Neuronal stem cell (in vitro differentiated cells): ENCODE results near the gene ZMIZ2.
"Not testable (repeated sequence)": the region's sequence is repeated elsewhere in the genome, so short reads cannot be mapped to it uniquely, and the experiment has no call there.

Experiments
- DNase-seq: peaks from one replicate; pipeline ENCODE4 v3.0.0-alpha.2; 2013; ENCODE audit warnings: low spot score
- H2AFZ ChIP-seq: one replicate; pipeline ENCODE4 v1.6.1; 2013; ENCODE audit warnings: mild to moderate bottlenecking, low read length, inconsistent platforms
- H2AK5ac ChIP-seq: 2 replicates; pipeline ENCODE4 v1.6.1; 2013; ENCODE audit warnings: low read depth, mild to moderate bottlenecking, inconsistent platforms, low read length, moderate library complexity, mixed read lengths
- H2BK120ac ChIP-seq: 2 replicates; pipeline ENCODE4 v1.6.1; 2013; ENCODE audit warnings: low read depth, mild to moderate bottlenecking, inconsistent platforms, low read length, moderate library complexity, mixed read lengths
- H2BK12ac ChIP-seq: one replicate; pipeline ENCODE4 v1.6.1; 2013; ENCODE audit warnings: low read length, inconsistent platforms
- H2BK15ac ChIP-seq: 2 replicates; pipeline ENCODE4 v1.6.1; 2013; ENCODE audit warnings: mild to moderate bottlenecking, low read length, inconsistent platforms, mixed read lengths
- H2BK5ac ChIP-seq: one replicate; pipeline ENCODE4 v1.6.1; 2013; ENCODE audit warnings: inconsistent platforms, mild to moderate bottlenecking, low read length, moderate library complexity
- H3K14ac ChIP-seq: one replicate; pipeline ENCODE4 v1.6.1; 2013; ENCODE audit warnings: low read length, inconsistent platforms
- H3K18ac ChIP-seq: 2 replicates; pipeline ENCODE4 v1.6.1; 2013; ENCODE audit warnings: low read length, inconsistent platforms
- H3K23ac ChIP-seq: 2 replicates; pipeline ENCODE4 v1.6.1; 2013; ENCODE audit warnings: low read depth, mild to moderate bottlenecking, mixed read lengths, low read length, inconsistent platforms; ENCODE audit not compliant: poor library complexity
- H3K27ac ChIP-seq: replicated peaks from 3 replicates; pipeline ENCODE4 v1.5.1; 2013; ENCODE audit warnings: low read length, inconsistent platforms
- H3K27me3 ChIP-seq, 3 experiments: 2 replicates each; pipeline ENCODE4 v1.6.1; 2013; ENCODE audit warnings: low read length in 3 of 3, mild to moderate bottlenecking in 2 of 3, inconsistent platforms in 1 of 3, low read depth in 1 of 3, mixed read lengths in 1 of 3, moderate library complexity in 1 of 3; ENCODE audit not compliant: control insufficient read depth in 3 of 3, insufficient read depth in 3 of 3
- H3K36me3 ChIP-seq, 2 donors: replicated peaks in 1 of 2; 2 replicates each; pipeline ENCODE4 v1.6.1; 2013; ENCODE audit warnings: low read length in 2 of 2; ENCODE audit not compliant: control insufficient read depth in 2 of 2, insufficient read depth in 2 of 2
- H3K4ac ChIP-seq: 2 replicates; pipeline ENCODE4 v1.6.1; 2013; ENCODE audit warnings: inconsistent platforms, mild to moderate bottlenecking, low read length, moderate library complexity
- H3K4me1 ChIP-seq, 2 donors: 1 replicate in 1 of 2; 2 replicates in 1 of 2; pipeline ENCODE4 v1.6.1; 2013; ENCODE audit warnings: low read length in 2 of 2, low read depth in 1 of 2; ENCODE audit not compliant: control insufficient read depth in 2 of 2, insufficient read depth in 1 of 2
- H3K4me2 ChIP-seq: one replicate; pipeline ENCODE4 v1.6.1; 2013; ENCODE audit warnings: mild to moderate bottlenecking, low read length, inconsistent platforms; ENCODE audit not compliant: insufficient read depth, poor library complexity, severe bottlenecking
- H3K4me3 ChIP-seq, 2 donors: 2 replicates each; pipeline ENCODE4 v1.5.1; 2013; ENCODE audit warnings: low read length in 2 of 2, mild to moderate bottlenecking in 2 of 2, inconsistent platforms in 1 of 2, moderate library complexity in 1 of 2
- H3K79me1 ChIP-seq: one replicate; pipeline ENCODE4 v1.6.1; 2013; ENCODE audit warnings: low read depth, mild to moderate bottlenecking, inconsistent platforms, low read length, moderate library complexity
- H3K9ac ChIP-seq: one replicate; pipeline ENCODE4 v1.6.1; 2013; ENCODE audit warnings: mild to moderate bottlenecking, low read depth, low read length, inconsistent platforms; ENCODE audit not compliant: poor library complexity
- H3K9me3 ChIP-seq, 2 donors: replicated peaks in 1 of 2; 2 replicates each; pipeline versions ENCODE3 to v1.6.1; 2013; ENCODE audit warnings: low read length in 2 of 2, mild to moderate bottlenecking in 2 of 2, inconsistent platforms in 1 of 2, low read depth in 1 of 2, mixed read lengths in 1 of 2, moderate library complexity in 1 of 2; ENCODE audit not compliant: control insufficient read depth in 2 of 2, insufficient read depth in 1 of 2
- H4K8ac ChIP-seq: one replicate; pipeline ENCODE4 v1.6.1; 2013; ENCODE audit warnings: low read depth, mild to moderate bottlenecking, inconsistent platforms, low read length, moderate library complexity
- H4K91ac ChIP-seq: one replicate; pipeline ENCODE4 v1.6.1; 2013; ENCODE audit warnings: low read length, low read depth, mild to moderate bottlenecking, inconsistent platforms; ENCODE audit not compliant: poor library complexity
- WGBS, 2 donors: extraction: QIAGEN DNeasy Blood & Tissue Kit; methylation state at CpG; one replicate each; pipeline ENCODE4 v1.1.7; 2013; ENCODE audit warnings: missing lambda C conversion rate in 2 of 2, mixed read lengths in 1 of 2; ENCODE audit not compliant: insufficient read length in 2 of 2, insufficient replicate concordance in 1 of 2; ENCODE audit errors: extremely low coverage in 2 of 2; 5-methylcytosine and 5-hydroxymethylcytosine counted together

ZMIZ2 gene

GRCh38 chr7:44771358-44771757 lies 22.7 kb downstream of the ZMIZ2 start:
- no peak overlapping the region for H2AK5ac ChIP-seq
- H3K4ac ChIP-seq, result peak overlapping the region; percentile 78
- no peak overlapping the region for H3K4me2 ChIP-seq
- no peaks in the 10 kb centered on the region for H3K79me1 ChIP-seq
- WGBS, 2 donors, result no CpG with 5 or more reads among the region's 3 CpGs
- H3K9ac ChIP-seq, result no peak overlapping the region
- H2BK12ac ChIP-seq, result no peak overlapping the region
- peaks cover 0 to 18% of the 10 kb centered on the region in 2 donors for H3K4me1 ChIP-seq
- H2AFZ ChIP-seq, result no peak overlapping the region
- H3K18ac ChIP-seq, result peak overlapping the region; percentile 91
- no peak overlapping the region for H2BK120ac ChIP-seq
- no peaks in the 10 kb centered on the region for H3K27me3 ChIP-seq
- no peak overlapping the region for H3K4me3 ChIP-seq
- H2BK5ac ChIP-seq, result no peak overlapping the region
- H3K23ac ChIP-seq, result no peak overlapping the region
- no peak overlapping the region for H2BK15ac ChIP-seq
- H3K36me3 ChIP-seq, result peaks cover 15 to 24% of the 10 kb centered on the region in 2 donors
- H4K8ac ChIP-seq, result no peak overlapping the region
- no peak overlapping the region for H3K14ac ChIP-seq
- DNase-seq, result no peak
- no peak overlapping the region for H3K27ac ChIP-seq
- peaks cover 0 to 2% of the 10 kb centered on the region in 2 donors for H3K9me3 ChIP-seq
- no peak overlapping the region for H4K91ac ChIP-seq

GRCh38 chr7:44772440-44772839 lies 23.8 kb downstream of the ZMIZ2 start:
- H2AK5ac ChIP-seq, result no peak overlapping the region
- no peak for DNase-seq

GRCh38 chr7:44772867-44773266 lies 24.2 kb downstream of the ZMIZ2 start:
- no CpG with 5 or more reads among the region's 10 CpGs for WGBS, 2 donors
- Histone ChIP-seq H3K18ac (no peak overlapping the region), H4K8ac (no peak overlapping the region), H3K4me2 (no peak overlapping the region), H3K4me1 (peaks cover 0 to 16% of the 10 kb centered on the region in 2 donors), H2BK5ac (no peak overlapping the region), H2BK120ac (no peak overlapping the region), H4K91ac (no peak overlapping the region), H3K9ac (no peak overlapping the region), H3K79me1 (no peaks in the 10 kb centered on the region), H3K9me3 (peaks cover 0 to 2% of the 10 kb centered on the region in 2 donors), H3K27me3 (no peaks in the 10 kb centered on the region), H3K4ac (no peak overlapping the region), H3K14ac (no peak overlapping the region), H2BK15ac (no peak overlapping the region), H2AK5ac (no peak overlapping the region), H3K36me3 (peaks cover under 1 to 9% of the 10 kb centered on the region in 2 donors), H3K23ac (no peak overlapping the region), H2AFZ (no peak overlapping the region), H3K4me3 (no peak overlapping the region), H3K27ac (no peak overlapping the region), H2BK12ac (no peak overlapping the region)
- DNase-seq, result no peak

More at GRCh38 chr7:44772440-44772839, 23.8 kb downstream of the ZMIZ2 start:
- no CpG with 5 or more reads among the region's 6 CpGs for WGBS, 2 donors
- Histone ChIP-seq H3K23ac (no peak overlapping the region), H3K4me1 (peaks cover 0 to 18% of the 10 kb centered on the region in 2 donors), H2BK5ac (no peak overlapping the region), H3K18ac (no peak overlapping the region), H4K91ac (no peak overlapping the region), H4K8ac (no peak overlapping the region), H2BK12ac (no peak overlapping the region), H3K4me2 (no peak overlapping the region), H2BK15ac (no peak overlapping the region), H3K9ac (no peak overlapping the region), H3K4me3 (no peak overlapping the region), H3K79me1 (no peaks in the 10 kb centered on the region), H2BK120ac (no peak overlapping the region), H2AFZ (no peak overlapping the region), H3K14ac (no peak overlapping the region), H3K27ac (no peak overlapping the region), H3K4ac (no peak overlapping the region), H3K27me3 (no peaks in the 10 kb centered on the region), H3K9me3 (peaks cover 0 to 2% of the 10 kb centered on the region in 2 donors), H3K36me3 (peaks cover 5 to 13% of the 10 kb centered on the region in 2 donors)

GRCh38 chr7:44774486-44774885 lies 25.8 kb downstream of the ZMIZ2 start:
- H2BK15ac ChIP-seq, H2BK5ac ChIP-seq, H3K27ac ChIP-seq, H2BK12ac ChIP-seq, H3K36me3 ChIP-seq, H3K4me2 ChIP-seq, H3K79me1 ChIP-seq, H2BK120ac ChIP-seq, H3K9ac ChIP-seq, H3K4ac ChIP-seq, H3K14ac ChIP-seq, H3K9me3 ChIP-seq, H2AK5ac ChIP-seq, H3K4me3 ChIP-seq, H4K8ac ChIP-seq, H3K23ac ChIP-seq, H3K18ac ChIP-seq, H3K27me3 ChIP-seq, H2AFZ ChIP-seq, DNase-seq, H3K4me1 ChIP-seq, H4K91ac ChIP-seq: not testable (repeated sequence)
- WGBS, 2 donors, result no CpG with 5 or more reads among the region's 3 CpGs
